ENCODE data around the gene UGT2A3. TPM values are rescaled to one million over a fixed set of nuclear protein-coding genes. Genes with fewer than 3 reads are reported as not detected.

The UGT2A3 gene
- total RNA-seq, 4 donors from 2014 or later, result 0.13 to 0.46 (median 0.13) TPM; not detected in 1

DNA sequence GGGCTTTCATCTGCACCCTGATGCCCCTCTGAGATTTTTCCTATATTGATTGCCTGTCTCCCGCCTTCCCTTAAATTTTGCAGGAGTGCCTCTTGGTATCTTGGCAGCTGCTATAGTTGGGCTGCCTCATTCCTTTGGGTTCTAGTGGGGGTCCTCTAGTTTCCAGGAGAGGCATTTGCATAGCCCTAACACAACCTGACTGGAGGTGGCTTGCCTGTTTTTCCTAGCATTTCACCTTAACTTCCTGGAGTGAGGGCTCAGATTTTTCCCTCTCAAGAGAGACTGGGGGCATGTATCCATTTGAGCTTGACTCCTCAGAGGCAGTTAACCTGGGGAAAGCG, 46.0 kb downstream of the UGT2A3 start:
- H3K4me1 ChIP-seq, result no peaks in the 10 kb centered on the region
- no peaks in the 10 kb centered on the region for H3K36me3 ChIP-seq
- ATAC-seq (no peak), DNase-seq (no peak)
- H3K4me3 ChIP-seq, result no peak overlapping the region
- intact Hi-C loops (cut with DNase I; ENCODE audit: low total_unique reads) (no loop called here), in situ Hi-C loops (cut with MboI; ENCODE audit: low sequenced_read_pairs in 4 of 4) (no loop called here)
- no peaks in the 10 kb centered on the region for H3K27me3 ChIP-seq
- H3K9me3 ChIP-seq, result no peaks in the 10 kb centered on the region
- H3K27ac ChIP-seq, result no peak overlapping the region
- no peak for TF ChIP-seq POLR2A (IDR thresholded peaks at IDR 0.05)
- TF ChIP-seq, protein P1, sequence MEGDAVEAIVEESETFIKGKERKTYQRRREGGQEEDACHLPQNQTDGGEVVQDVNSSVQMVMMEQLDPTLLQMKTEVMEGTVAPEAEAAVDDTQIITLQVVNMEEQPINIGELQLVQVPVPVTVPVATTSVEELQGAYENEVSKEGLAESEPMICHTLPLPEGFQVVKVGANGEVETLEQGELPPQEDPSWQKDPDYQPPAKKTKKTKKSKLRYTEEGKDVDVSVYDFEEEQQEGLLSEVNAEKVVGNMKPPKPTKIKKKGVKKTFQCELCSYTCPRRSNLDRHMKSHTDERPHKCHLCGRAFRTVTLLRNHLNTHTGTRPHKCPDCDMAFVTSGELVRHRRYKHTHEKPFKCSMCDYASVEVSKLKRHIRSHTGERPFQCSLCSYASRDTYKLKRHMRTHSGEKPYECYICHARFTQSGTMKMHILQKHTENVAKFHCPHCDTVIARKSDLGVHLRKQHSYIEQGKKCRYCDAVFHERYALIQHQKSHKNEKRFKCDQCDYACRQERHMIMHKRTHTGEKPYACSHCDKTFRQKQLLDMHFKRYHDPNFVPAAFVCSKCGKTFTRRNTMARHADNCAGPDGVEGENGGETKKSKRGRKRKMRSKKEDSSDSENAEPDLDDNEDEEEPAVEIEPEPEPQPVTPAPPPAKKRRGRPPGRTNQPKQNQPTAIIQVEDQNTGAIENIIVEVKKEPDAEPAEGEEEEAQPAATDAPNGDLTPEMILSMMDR (IDR thresholded peaks at IDR 0.05 in 4 of 5, conservative IDR thresholded peaks at IDR 0.05 in 1 of 5), result no peak

DNA sequence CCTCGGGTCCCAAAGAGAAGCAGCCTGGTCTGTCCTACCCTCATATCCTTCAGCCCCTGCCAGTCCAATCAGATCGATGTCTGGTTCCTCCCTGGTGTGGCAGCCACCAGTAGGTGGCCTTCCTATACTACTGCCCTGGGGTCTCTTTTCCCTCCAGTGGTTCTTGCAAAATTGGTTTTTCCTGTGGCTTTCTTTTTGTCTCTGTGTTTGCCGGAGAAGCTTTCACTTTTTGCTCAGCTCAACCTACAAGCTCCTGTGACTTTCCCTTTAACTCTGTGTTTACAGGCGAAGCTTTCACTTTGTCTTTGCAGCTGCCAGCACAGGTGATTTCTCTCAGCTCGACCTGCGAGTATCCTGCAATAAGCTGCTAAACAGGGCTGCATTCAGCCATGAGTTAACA, 46.8 kb downstream of the UGT2A3 start:
- in situ Hi-C loops (cut with MboI; ENCODE audit: low sequenced_read_pairs in 4 of 4), result no loop called here
- H3K27ac ChIP-seq, result no peak overlapping the region
- no peak overlapping the region for H3K4me3 ChIP-seq

DNA sequence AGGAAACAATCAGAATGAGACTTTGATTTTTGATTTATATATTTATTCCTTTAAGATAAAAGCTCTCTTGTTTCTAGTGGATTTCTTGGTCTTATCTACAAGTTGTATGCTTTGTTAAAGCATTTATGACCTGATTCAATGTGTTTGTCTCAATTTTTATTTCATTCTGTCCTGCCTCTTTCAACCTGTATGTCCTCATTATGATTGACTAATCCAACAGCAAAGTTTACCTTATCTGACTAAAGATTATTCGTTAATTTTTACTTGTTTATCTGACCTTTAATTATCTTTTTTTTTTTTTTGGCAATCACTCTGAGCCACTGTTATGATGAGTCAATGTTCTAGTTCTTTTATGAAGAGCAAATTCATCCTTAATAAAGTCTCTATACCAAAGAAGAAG, 54.9 kb downstream of the UGT2A3 start:
- Histone ChIP-seq H3K27ac (no peak overlapping the region), H3K27me3 (no peaks in the 10 kb centered on the region), H3K4me3 (no peak overlapping the region), H3K9me3 (no peaks in the 10 kb centered on the region), H3K36me3 (no peaks in the 10 kb centered on the region), H3K4me1 (no peaks in the 10 kb centered on the region)
- intact Hi-C loops (cut with DNase I; ENCODE audit: low total_unique reads) (no loop called here), in situ Hi-C loops (cut with MboI; ENCODE audit: low sequenced_read_pairs in 4 of 4) (no loop called here)
- TF ChIP-seq POLR2A (IDR thresholded peaks at IDR 0.05), result no peak
- TF ChIP-seq, protein P1 (IDR thresholded peaks at IDR 0.05 in 4 of 5, conservative IDR thresholded peaks at IDR 0.05 in 1 of 5), result no peak
- ATAC-seq (no peak), DNase-seq (no peak)

More for the DNA sequence above, 46.8 kb downstream of the UGT2A3 start:
- Histone ChIP-seq H3K27me3 (no peaks in the 10 kb centered on the region), H3K4me1 (no peaks in the 10 kb centered on the region), H3K9me3 (no peaks in the 10 kb centered on the region), H3K36me3 (no peaks in the 10 kb centered on the region)
- DNase-seq (no peak), ATAC-seq (no peak)
- TF ChIP-seq POLR2A (IDR thresholded peaks at IDR 0.05), result no peak
- TF ChIP-seq, protein P1 (IDR thresholded peaks at IDR 0.05 in 4 of 5, conservative IDR thresholded peaks at IDR 0.05 in 1 of 5), result no peak
- intact Hi-C loops (cut with DNase I; ENCODE audit: low total_unique reads), result no loop called here

DNA sequence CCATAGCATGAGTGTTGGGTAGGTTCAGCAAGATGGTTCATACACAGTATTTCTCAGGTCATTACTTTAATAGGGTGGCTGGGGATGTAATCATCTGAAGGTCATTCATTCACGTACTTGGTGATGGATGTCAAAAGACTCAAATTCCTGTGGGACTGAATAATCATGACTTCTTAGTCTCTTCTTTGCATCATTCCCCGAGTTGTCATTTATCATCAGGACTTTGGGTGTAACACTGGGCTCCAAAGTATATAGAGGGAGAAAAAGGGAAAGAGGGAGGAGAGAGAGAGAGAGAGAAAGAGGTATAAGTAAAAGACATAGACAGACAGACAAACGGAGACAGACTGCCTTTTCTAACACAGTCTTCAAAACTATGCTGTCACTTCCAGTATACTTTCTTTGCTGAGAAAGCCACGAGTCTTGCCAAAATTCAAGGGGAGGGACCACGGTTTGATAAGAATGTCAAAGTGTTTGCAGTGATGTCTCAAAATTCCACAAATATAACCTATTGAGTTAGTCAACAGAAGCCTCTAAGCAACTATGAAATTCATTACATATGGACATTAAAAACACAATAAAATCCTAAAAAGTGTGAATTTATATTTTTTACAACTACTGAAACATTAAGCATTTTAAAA, 55.9 kb downstream of the UGT2A3 start:
- no peak for TF ChIP-seq POLR2A (IDR thresholded peaks at IDR 0.05)
- TF ChIP-seq, protein P1 (IDR thresholded peaks at IDR 0.05 in 4 of 5, conservative IDR thresholded peaks at IDR 0.05 in 1 of 5), result no peak
- in situ Hi-C loops (cut with MboI; ENCODE audit: low sequenced_read_pairs in 4 of 4) (no loop called here), intact Hi-C loops (cut with DNase I; ENCODE audit: low total_unique reads) (no loop called here)
- no peaks in the 10 kb centered on the region for H3K9me3 ChIP-seq
- DNase-seq, result no peak
- no peak for ATAC-seq
- no peak overlapping the region for H3K4me3 ChIP-seq
- H3K27me3 ChIP-seq, result no peaks in the 10 kb centered on the region
- H3K36me3 ChIP-seq, result no peaks in the 10 kb centered on the region
- H3K27ac ChIP-seq, result no peak overlapping the region
- H3K4me1 ChIP-seq, result no peaks in the 10 kb centered on the region

DNA sequence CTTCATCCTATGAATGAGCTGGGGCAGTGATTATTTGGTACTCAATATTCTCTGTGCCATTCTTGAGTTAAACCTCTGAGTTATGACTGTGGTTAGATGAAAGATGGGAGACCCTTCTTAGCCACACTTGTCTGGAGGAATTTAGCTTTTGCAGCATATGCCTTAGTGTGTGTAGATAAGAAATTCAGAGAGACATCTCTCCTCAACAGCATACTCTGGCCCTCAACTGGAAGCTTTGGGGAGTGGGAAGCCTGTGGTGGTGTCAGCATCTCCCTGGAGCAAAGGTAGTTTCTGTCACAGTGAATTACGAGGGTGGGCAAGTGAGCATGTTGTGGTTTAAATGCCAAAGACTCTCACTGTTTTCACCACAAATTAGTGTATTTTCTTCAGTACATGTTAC, 58.7 kb downstream of the UGT2A3 start:
- Histone ChIP-seq H3K9me3 (no peaks in the 10 kb centered on the region), H3K4me1 (no peaks in the 10 kb centered on the region), H3K27me3 (no peaks in the 10 kb centered on the region), H3K27ac (no peak overlapping the region), H3K36me3 (no peaks in the 10 kb centered on the region), H3K4me3 (no peak overlapping the region)
- in situ Hi-C loops (cut with MboI; ENCODE audit: low sequenced_read_pairs in 4 of 4) (no loop called here), intact Hi-C loops (cut with DNase I; ENCODE audit: low total_unique reads) (no loop called here)
- DNase-seq (no peak), ATAC-seq (no peak)
- TF ChIP-seq, protein P1 (IDR thresholded peaks at IDR 0.05 in 4 of 5, conservative IDR thresholded peaks at IDR 0.05 in 1 of 5), result no peak
- no peak for TF ChIP-seq POLR2A (IDR thresholded peaks at IDR 0.05)

All from gastrocnemius medialis (tissue), 4 donors.